Stimulated activated CD4-positive, alpha-beta T cell treated with anti-CD3 and anti-CD28 coated beads, Interleukin-4, amount 100 ng/mL, for 48 hours (primary cell): ENCODE results near the gene MCC.

Experiments
- DNase-seq, 2 donors: peaks; one replicate each; pipeline ENCODE4 v3.0.0-alpha.2; 2020; ENCODE audit warnings: low read depth in 2 of 2

Gene MCC

DNA sequence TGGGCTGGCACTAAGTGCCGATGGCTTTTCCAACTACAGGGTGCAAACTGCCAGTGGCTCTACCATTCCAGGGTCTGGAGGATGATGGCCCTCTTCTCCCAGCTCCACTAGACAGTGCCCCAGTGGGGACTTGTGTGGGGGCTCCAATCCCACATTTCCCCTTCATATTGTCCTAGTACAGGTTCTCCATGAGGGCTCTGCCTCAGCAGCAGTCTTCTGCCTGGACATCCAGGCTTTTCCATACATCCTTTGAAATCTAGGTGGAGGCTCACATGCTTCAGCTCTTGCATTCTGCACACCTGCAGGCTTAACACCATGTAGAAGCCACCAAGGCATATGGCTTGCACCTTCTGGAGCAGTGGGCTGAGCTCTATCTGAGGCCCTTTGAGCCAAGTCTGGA is 123.8 kb downstream of the MCC start:
- no peak for DNase-seq

DNA sequence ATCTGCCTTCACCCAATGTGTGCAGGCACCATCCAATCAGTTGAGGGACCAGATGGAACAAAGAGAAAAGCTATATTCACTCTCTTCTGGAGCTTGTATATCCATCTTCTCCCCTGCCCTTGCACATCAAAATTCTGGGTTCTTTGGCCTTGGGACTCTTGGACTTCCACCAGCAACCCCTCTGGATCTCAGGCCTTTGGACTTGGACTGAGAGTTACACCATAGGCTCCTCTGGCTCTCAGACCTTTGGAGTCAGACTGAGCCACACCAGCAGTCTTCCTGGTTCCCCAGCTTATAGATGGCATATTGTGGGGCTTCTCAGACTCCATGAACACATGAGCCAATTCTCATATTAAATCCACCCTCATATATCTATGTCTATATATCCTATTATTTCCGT is 126.6 kb downstream of the MCC start:
- no peak for DNase-seq

DNA sequence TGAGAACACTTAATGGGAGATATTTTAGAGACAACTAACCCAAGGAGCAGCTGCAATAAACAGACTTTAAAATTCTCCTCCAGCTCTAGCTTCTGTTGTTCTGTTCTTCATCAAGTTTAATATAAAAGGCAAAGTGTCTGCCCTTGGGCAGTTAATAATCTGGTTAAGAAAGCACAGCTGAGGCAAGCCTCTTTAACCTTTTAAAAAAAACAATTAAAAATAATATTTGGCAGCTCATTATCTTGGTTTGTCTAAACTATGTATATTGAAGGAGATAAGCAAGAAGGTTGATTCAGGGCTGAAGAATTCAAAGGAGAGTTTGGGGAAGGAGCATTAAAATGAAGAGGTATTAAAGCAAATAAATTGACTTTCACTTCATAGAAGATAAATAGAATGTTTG is 128.8 kb downstream of the MCC start:
- no peak for DNase-seq

DNA sequence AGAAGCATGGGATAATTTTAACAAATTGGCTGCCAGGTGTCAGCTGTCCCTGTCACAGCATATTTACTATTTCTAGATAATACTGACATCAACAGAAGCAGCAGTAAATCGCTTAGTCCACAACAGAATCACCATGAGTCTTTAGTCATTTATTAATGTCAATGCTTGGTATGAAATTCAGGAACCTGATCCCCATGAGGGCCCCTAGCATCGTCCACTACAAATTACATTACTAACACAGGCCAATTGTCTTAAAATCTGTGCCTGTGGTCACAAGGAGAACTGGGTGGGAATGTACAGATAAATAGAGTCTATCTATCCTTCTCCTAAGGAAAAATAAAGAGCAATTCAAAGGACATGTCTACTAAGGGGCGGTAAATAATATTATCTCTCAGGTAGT is 129.6 kb downstream of the MCC start:
- DNase-seq: no peak

DNA sequence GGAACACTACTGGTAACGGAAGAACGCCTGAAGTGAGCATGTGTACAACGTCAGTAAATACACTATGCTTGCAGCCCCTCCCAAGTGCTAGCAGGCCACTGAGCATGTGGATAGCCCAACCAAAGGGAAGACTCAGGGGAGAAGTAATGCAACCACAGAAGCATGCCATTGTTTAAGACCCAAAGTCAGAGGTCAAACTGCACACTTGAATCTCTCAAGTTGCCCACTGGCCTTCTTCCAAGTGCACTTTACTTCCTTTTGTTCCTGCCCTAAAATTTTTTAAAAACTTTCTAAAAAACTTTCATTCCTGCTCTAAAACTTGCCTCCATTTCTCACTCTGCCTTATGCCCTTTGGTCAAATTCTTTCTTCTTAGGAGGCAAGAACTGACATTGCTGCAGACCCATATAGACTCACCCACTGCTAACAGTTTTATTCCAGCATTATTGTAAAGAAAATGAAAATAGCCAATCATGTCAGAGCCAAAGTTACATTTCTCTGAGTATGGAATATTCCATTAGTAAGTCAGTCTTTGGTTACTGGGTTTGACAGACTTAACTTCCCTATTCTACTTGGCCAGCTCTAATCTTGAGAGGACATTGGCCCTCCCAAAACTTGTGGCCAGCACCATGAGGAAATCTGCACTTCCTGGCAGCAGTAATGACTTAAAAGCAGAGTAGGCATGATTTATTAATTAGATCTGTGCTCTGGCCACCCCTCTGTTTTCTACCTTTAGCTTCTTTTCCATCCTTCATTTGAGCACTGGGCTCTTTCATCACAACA is 130.4 kb downstream of the MCC start:
- DNase-seq: no peak

DNA sequence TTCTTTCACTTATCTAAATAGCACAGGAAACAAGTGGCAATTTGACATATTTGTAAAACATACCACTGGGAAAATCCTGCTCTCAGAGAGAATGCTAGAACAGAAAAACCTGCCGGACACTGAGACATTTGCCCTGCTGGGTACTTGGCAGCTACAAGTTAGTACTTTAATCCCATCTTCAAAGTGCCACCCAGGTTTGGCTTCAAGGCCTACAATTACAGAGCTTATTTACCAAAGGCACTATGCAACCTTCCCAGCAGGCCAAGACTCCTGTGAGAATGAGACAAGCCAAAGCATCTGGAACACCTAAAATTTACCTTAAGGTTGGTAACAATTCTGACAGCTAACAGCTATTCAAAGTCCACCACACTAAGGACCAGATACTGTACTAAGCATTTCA is 131.8 kb downstream of the MCC start:
- no peak for DNase-seq

DNA sequence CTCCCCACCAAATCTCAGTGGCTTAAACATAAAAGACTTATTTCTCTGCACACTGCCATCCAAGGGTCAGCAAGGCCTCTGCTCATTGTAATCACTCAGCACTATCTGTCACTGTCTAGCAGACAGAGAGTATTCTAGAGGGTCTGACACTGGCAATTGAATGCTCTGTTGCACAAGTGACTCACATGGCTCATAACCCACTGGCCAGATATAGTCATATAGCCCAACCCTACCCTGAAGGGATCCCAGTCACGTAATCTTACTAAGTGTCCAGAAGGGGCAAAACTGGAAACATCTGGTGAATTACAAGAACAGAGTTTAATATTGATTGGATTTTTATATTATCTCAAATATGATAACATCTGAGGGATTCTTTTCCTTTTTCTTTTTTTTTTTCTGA is 134.2 kb downstream of the MCC start:
- no peak for DNase-seq

DNA sequence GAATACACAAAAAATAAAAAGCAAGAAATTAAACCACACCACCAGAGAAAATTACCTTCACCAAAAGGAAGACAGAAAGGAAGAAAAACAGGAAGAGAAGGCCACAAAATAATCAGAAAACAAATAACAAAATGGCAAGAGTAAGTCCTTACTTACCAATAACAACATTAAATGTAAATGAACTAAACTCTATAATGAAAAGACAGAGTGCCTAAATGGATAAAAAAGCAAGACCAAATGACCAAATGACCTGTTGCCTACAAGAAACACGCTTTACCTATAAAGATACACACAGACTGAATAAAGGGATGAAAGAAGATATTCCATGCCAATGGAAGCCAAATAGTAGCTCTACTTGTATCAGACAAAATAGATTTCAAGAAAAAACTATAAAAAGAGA is 140.7 kb downstream of the MCC start:
- DNase-seq: no peak

DNA sequence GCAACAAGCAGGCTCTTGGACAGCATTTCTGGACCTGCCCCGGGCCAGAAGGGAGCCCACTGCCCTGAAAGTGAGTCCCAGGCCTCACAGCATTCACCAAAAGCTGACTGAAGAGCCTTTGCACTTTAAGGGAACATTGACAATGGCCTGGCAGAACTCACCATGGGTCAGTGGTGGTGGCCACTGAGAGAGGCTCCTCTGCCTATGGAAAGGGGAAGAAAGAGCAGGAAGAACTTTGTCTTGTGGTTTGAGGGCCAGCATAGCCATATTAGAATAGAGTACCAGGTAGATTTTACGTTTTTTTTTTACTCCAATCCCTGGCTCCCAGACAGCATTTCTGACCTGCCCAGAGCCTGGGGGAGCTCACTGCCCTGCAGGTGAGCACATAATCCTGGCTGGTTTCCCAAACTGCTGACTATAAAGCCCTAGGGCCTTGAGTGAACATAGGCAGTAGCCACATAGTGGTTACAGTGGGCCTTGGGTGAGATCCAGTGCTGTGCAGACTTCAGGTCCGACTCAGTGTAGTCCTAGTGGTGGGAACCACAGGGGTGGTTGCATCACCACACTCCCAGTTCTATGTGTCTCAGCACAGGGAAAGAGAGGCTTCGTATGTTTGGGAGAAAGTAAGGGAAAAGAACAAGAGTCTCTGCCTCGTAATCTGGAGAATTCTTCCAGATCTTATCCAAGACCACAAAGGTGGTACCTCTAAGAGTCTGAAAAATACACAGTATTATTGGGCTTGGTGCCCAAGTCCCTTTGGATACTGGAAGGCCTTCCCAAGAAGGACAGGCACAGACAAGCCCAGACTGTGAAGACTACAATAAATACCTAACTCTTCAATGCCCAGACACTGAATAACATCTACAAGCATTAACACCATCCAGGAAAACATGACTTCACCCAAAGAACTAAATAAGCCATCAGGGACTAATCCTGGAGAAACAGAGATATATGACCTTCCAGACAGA is 143.0 kb downstream of the MCC start:
- no peak for DNase-seq

DNA sequence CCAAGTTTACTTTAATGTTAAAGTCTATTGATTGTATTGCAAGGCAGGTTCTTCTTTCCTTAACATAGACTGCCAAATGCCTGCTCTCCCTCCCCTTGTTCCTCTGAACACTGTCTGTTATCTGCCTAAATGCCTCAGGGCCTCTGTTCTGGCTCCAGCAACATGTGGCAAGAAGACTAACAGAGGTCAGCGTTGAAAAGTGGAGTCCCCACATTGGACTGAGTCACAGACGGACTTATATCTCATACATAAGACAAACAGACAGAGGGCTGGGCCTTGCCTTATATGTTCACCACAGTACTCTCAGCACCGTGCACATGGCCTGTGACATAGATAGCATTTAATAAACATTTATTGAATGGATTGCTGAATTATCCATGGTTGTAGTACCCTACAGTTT is 144.9 kb downstream of the MCC start:
- DNase-seq: no peak

DNA sequence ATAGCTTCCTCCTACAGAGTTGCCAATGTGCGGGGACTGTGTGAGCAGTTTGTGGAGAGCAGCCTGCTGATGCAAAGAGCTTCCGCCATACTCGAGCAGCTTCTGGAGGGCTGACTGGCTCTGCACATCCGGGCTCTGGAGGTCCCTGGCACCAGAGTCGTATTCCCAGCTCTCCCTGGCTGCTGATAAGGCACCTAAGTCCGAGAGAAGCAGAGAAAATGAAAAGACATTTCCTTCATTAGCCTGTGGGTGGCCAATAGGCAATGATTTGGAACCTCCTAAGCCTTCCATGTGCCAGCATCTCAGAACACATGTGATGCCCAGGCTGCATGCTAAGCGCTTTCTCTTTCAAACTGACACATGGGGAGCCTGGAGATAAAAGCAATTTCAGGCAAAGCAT is 147.7 kb downstream of the MCC start:
- no peak for DNase-seq

DNA sequence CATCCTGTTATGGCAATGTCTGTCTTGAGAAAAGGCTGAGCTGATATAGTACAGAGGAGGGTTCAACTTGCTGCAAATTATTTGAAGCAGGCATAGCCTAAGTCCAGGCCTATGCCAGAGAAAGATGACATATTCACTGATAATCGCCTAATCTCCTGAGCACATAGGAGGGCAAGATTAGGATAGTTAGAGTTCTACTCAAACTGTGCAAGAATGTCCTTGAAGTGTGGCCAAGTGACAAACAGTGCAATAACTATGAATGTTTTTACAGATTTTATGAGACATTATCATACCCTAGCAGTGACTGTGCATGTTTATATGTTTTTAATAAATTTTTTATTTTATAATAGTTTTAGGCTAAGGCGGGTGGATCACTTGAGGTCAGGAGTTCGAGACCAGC is 149.6 kb downstream of the MCC start:
- no peak for DNase-seq

DNA sequence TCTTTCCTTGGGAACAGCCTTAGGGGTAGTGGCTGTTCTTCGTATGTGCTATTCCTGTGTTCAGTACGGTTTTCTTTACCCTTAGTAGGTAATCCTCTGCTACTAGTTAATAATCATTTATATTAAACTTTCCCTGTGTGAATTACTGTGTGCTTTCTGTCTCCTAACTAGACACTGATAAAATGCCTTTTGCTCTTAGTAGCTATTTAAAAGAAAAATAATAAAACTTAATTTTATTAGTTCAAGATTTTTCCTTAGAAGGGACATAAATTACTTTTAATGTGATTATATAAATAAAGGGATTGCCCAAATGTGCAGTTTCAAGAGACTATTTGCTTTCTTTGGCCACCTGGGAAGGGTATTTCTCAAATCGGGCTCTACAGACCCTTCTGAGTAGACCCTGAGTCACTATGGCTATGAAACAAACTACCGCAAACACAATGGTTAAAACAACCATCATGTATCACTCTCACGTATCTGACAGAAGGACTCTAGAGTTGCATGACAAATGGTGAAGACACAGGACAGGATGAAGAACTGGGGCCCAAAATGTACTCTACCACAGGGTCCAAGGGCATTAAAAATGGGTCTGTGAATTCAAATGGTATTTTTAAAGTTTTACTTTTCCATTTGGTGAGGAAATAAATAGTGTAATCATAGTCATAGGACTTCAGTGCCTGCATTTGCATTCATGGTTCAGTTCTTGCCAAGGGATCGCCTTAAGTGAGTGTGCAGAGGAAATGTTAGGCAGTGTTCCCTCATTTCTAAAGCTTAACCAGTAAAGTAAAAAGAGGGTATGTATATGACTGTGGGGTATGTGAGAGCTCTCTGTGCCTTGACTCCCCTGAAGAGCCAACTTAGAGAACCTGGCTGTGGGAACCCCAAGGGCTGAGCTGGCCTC is 150.5 kb downstream of the MCC start:
- no peak for DNase-seq

DNA sequence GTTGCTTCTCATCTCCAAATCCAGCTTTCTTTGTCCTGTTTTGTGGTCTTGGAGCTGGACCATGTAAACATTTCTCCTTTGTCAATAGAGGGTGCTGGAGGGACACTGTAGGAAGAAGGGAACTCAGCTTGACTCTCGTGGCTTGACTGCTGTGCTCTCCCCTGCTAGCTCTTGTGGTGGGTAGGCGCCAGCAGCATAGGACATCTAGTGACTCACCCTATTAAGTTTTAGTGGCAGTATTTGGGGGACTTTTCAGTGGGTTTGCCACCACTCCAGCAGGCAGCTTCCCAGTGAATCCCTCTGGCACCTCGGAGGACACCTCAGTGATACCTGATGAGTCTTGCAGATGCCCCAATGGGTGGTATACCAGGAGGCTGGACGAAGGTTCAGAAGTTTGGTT is 151.3 kb downstream of the MCC start:
- no peak for DNase-seq

DNA sequence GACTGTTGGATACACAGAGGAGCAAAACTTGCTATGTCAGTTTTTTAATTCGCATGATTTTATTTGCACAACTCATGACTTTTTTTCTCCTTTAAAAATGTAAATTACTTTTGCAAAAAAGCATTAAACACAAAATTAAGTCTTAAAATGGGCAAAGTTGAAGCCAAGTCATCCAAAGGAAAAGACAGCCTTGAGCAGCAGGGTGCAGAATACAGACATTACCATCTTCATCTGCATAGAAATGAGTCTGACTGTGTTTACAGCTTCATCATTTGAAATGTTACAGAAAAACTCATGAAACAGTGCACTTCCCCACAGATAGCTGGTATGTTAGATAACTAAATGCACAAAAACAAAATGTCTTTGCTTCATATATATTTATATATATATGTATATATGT is 154.8 kb downstream of the MCC start:
- DNase-seq: no peak

DNA sequence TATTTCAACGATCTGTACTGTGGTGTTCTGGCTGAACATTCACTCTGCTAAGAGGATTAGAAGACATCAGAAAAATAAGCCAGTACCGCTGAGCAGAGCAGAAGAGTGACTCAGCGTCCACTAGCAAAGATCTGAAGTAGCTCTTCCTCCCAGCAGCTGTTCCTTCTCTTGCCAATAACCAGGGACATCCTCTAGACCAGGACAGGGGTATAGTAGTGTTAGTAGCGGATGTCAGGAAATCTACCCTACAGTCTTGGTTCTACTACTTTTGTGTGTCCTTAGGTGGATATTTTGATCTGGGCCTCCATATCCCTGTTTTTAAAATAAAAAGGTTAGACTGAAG is 157.1 kb downstream of the MCC start:
- DNase-seq: no peak

DNA sequence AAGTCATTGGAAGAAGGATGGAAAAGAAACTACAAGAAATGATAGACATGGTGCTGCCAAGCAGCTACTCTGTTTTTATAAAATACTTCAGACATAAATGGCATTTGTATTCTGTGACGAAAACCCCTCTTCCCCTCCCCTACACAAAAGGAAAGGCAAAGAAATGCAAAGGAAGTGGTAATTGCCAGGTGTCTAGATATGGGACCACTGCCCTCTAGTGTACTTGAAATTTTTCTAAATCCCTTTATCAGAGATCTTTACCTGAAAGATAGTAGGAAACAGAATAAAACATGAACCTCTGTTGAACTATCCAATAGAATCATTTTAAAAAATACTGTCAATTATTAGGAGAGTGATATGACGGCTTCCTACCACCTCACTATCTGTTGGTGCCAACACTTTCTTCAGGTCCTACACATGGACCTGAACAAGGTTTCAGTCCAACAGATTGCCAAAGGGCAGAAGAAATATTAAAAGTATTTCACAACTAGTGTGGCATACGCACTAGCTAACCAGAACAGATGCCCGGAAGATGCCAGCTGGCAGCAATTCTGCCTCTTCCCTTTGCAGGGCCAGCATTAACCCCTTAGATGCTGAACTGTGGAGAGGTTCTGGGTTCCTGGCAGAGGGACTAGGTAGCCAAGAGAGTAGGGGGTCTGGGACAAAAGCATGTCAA is 157.6 kb downstream of the MCC start:
- DNase-seq: no peak

DNA sequence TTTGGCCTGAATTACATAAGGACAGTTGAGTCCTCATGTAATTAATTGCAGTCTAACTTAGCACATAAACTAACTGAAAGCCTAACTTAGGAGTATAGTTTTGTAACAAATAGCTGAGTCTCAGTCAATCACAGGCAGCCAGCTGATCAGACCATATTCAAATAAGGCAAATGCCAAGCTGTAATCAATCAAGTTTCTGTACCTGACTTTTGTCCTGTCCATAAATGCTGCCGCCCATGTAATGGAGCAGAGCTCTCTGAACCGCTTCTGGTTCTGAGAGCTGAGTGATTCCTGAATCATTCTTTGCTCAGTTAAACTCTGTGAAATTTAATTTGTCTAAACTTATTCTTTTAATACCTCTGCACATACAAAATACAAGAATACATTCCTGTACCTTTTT is 158.3 kb downstream of the MCC start:
- no peak for DNase-seq

DNA sequence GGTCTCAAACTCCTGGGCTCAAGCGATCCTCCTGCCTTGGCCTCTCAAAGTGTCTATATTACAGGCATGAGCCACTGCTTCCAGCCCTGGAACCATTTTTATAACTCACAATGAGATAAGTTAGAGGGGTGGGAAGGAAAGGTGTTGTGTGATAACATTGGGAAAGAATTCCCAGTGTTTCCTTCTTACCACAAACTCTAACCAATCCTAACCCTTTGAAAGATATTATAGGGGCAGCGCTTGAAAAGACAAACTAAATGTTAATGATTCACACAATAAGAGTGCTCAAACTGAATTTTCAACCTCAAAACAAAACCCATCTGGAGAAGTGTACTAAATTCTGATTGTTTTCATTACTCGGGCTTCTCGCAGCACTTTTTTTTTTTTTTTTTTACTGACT is 163.2 kb downstream of the MCC start:
- no peak for DNase-seq

DNA sequence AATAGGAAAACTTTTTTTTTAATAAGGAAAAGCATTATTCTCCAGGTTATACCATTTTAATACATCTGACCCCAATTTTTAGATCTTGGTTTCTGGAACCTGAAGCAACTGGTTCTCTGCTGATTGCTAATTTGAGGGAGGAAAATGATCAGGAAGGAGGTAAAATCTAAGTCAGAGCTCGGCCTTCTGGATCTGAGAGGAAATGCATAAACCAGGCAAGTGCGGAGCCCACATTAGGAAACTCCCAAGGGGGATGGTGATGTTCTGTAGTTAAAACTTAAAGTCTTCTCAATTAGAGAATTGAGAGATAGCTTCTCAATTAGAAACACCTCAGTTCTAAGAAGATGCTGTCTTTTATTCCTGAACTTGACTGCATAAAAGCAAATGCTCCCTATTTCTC is 167.0 kb downstream of the MCC start:
- DNase-seq: no peak

DNA sequence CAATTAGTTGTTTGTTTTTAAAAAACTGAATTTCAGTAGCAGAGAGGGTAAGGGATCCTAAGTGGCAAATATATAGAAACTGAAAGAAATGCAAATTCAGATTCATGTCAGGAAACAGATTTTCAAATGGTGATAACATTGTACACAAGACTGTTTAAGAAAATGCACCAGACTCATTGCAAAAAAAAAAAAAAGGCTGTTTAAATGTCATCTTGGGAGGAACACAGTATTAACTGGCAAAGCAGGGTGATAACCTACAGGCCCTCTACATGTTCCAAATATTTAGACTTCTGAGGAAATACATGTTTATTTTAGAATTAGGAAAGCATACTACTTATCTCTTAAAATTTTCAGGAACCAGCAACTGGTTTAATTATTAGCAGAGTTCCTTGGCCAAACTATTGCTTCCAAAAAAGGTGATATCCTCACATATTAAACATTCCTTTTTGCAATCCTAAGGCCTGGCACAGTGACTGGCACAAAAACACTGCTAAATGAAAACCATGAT is 167.9 kb downstream of the MCC start:
- no peak for DNase-seq
